NCI-H510A treated with DMSO at 0.1 percent for 48 hours (cell line): ENCODE results near the gene UNCX.
"Not testable (repeated sequence)": the region's sequence is repeated elsewhere in the genome, so short reads cannot be mapped to it uniquely, and the experiment has no call there.

ENCODE experiments used
- DNase-seq: peaks from one replicate; lab custom pipeline; 2025; lab: John Stamatoyannopoulos, UW

The UNCX gene

GRCh38 chr7:1278543-1278942, 45.9 kb downstream of the UNCX start:
- no peak for DNase-seq

GRCh38 chr7:1279041-1279440, 46.4 kb downstream of the UNCX start:
- DNase-seq = no peak

- DNase-seq = not testable (repeated sequence)
Measured at GRCh38 chr7:1279895-1280294, 47.2 kb downstream of the UNCX start.

GRCh38 chr7:1281068-1281467, 48.4 kb downstream of the UNCX start:
- DNase-seq = no peak

- DNase-seq = no peak
Measured at GRCh38 chr7:1282679-1283078, 50.0 kb downstream of the UNCX start.

- DNase-seq = no peak
Measured at GRCh38 chr7:1283337-1283736, 50.7 kb downstream of the UNCX start.

GRCh38 chr7:1283941-1284742, 51.5 kb downstream of the UNCX start:
- DNase-seq = no peak

GRCh38 chr7:1284743-1285458, 52.2 kb downstream of the UNCX start:
- no peak for DNase-seq

GRCh38 chr7:1285556-1286301, 53.1 kb downstream of the UNCX start:
- DNase-seq = no peak
